ENCODE measurements around the gene NXNL2.

The NXNL2 gene

GRCh38 chr9:88579050-88579715, 44.2 kb downstream of the NXNL2 start:
- no peak for DNase-seq

GRCh38 chr9:88580961-88581360, 46.0 kb downstream of the NXNL2 start:
- DNase-seq, result no peak

- DNase-seq, result no peak
Observed at GRCh38 chr9:88583901-88584596, 49.1 kb downstream of the NXNL2 start.

- no peak for DNase-seq
Observed at GRCh38 chr9:88585426-88585825, 50.4 kb downstream of the NXNL2 start.

GRCh38 chr9:88586452-88586851, 51.5 kb downstream of the NXNL2 start:
- DNase-seq, result no peak

GRCh38 chr9:88587182-88587581, 52.2 kb downstream of the NXNL2 start:
- no peak for DNase-seq

- no peak for DNase-seq
Observed at GRCh38 chr9:88587885-88588649, 53.1 kb downstream of the NXNL2 start.

GRCh38 chr9:88589656-88590055, 54.7 kb downstream of the NXNL2 start:
- DNase-seq, result no peak

- DNase-seq, result no peak
Observed at GRCh38 chr9:88590558-88591146, 55.7 kb downstream of the NXNL2 start.

- peak; percentile 34 for DNase-seq
Observed at GRCh38 chr9:88593537-88594185, 58.7 kb downstream of the NXNL2 start.
